NOMO-1 (cell line): ENCODE measurements around the gene PTGES2.
A peak's percentile ranks its signal among the peaks of the same experiment; 100 is the strongest.
"Not testable (repeated sequence)": the region's sequence is repeated elsewhere in the genome, so short reads cannot be mapped to it uniquely, and the experiment has no call there.

ENCODE experiments used
- DNase-seq, 2 experiments: peaks; one replicate each; lab custom pipeline; 2025; ENCODE audit not compliant: unreplicated experiment in 2 of 2; lab: John Stamatoyannopoulos, UW

Gene PTGES2

GRCh38 chr9:128120741-128121465, 6.6 kb downstream of the PTGES2 start:
- no peak for DNase-seq

GRCh38 chr9:128120061-128120740, 7.3 kb downstream of the PTGES2 start:
- DNase-seq: no peak

- DNase-seq: no peak
Observed at GRCh38 chr9:128118971-128119665, 8.4 kb downstream of the PTGES2 start.

GRCh38 chr9:128118472-128118857, 9.1 kb downstream of the PTGES2 start:
- no peak for DNase-seq

- DNase-seq: peak; percentile 75 to 80
Observed at GRCh38 chr9:128117613-128118471, 9.7 kb downstream of the PTGES2 start.

GRCh38 chr9:128116104-128117083, 11.1 kb downstream of the PTGES2 start:
- no peak for DNase-seq

- DNase-seq: no peak
Observed at GRCh38 chr9:128115187-128116103, 12.1 kb downstream of the PTGES2 start.

GRCh38 chr9:128114326-128115186, 13.0 kb downstream of the PTGES2 start:
- DNase-seq: no peak

GRCh38 chr9:128113526-128114325, 13.8 kb downstream of the PTGES2 start:
- no peak for DNase-seq

GRCh38 chr9:128111726-128112125, 15.8 kb downstream of the PTGES2 start:
- not testable (repeated sequence) for DNase-seq

- DNase-seq: no peak
Observed at GRCh38 chr9:128109050-128109709, 18.3 kb downstream of the PTGES2 start.

GRCh38 chr9:128108269-128109049, 19.1 kb downstream of the PTGES2 start:
- no peak for DNase-seq

- DNase-seq: no peak
Observed at GRCh38 chr9:128107468-128108268, 19.9 kb downstream of the PTGES2 start.

GRCh38 chr9:128106940-128107467, 20.5 kb downstream of the PTGES2 start:
- no peak for DNase-seq
